Heart left ventricle (tissue), 16 donors: ENCODE data around the gene ADAM21. TPM values are rescaled to one million over a fixed set of nuclear protein-coding genes. Genes with fewer than 3 reads are reported as not detected.
"Not testable (repeated sequence)": the region's sequence is repeated elsewhere in the genome, so short reads cannot be mapped to it uniquely, and the experiment has no call there.

Source experiments
- ATAC-seq, 4 donors: fragments of 200-7000 bp; cut with Tn5 transposase; one replicate each; pipeline ENCODE4 v1.9.1; 2020 to 2022; ENCODE audit warnings: moderate library complexity in 4 of 4, mild to moderate bottlenecking in 3 of 4, moderate number of reproducible peaks in 1 of 4
- DNase-seq, 5 donors: peaks; one replicate each; pipeline ENCODE4 v3.0.0-alpha.2; 2020
- H3K27ac ChIP-seq, 12 donors: fragments of 200-600 bp; sonication (generic) in 4 of 12; one replicate each; pipeline versions ENCODE4 v1.5.0 to v1.8.0; 2016 to 2022; ENCODE audit warnings: mild to moderate bottlenecking in 2 of 12
- H3K27me3 ChIP-seq, 9 donors: fragments of 200-600 bp; sonication (generic) in 2 of 9; one replicate each; pipeline versions ENCODE4 v1.5.1 to v1.8.0; 2016 to 2022; ENCODE audit warnings: mild to moderate bottlenecking in 3 of 9
- H3K36me3 ChIP-seq, 9 donors: fragments of 200-600 bp; sonication (generic) in 2 of 9; one replicate each; pipeline versions ENCODE4 v1.5.0 to v1.8.0; 2018 to 2022; ENCODE audit warnings: mild to moderate bottlenecking in 2 of 9
- H3K4me1 ChIP-seq, 12 donors: fragments of 200-600 bp; sonication (generic) in 4 of 12; one replicate each; pipeline versions ENCODE4 v1.5.0 to v1.8.0; 2016 to 2022; ENCODE audit warnings: mild to moderate bottlenecking in 3 of 12
- H3K4me3 ChIP-seq, 12 donors: fragments of 200-600 bp; sonication (generic) in 4 of 12; one replicate each; pipeline versions ENCODE4 v1.5.0 to v1.8.0; 2017 to 2022; ENCODE audit warnings: mild to moderate bottlenecking in 9 of 12, moderate library complexity in 4 of 12
- H3K9me3 ChIP-seq, 12 donors: fragments of 200-600 bp; sonication (generic) in 4 of 12; one replicate each; pipeline versions ENCODE4 v1.5.0 to v1.8.0; 2016 to 2022; ENCODE audit warnings: mild to moderate bottlenecking in 1 of 12
- POLR2A ChIP-seq, 2 donors: fragments of 450-650 bp; IDR thresholded peaks; one replicate each; pipeline ENCODE4 v1.6.1; 2017; ENCODE audit warnings: antibody characterized with exemption in 2 of 2, mild to moderate bottlenecking in 2 of 2, moderate library complexity in 2 of 2
- WGBS, 4 donors: extraction: QIAGEN DNeasy Blood & Tissue Kit in 2 of 4; methylation state at CpG; one replicate each; pipeline versions ENCODE4 v1.1.5 to v1.1.7; 2013 to 2018; 5-methylcytosine and 5-hydroxymethylcytosine counted together
- intact Hi-C, 10 donors: fragments of 100-400 bp; cut with DNase I; formaldehyde crosslinking; loops; one replicate each; pipeline versions ENCODE4 v1.11.1 to v1.14.2; 2022
- long read RNA-seq, 3 donors: library from polyadenylated mRNA; unstranded; transcript quantifications; one replicate each; pipeline ENCODE4 v2.0.0, GENCODE V29; 2020 to 2021
- polyA plus RNA-seq, 2 donors: library from polyadenylated mRNA; stranded (reverse); fragments of 200-250 nt; gene quantifications; one replicate each; pipeline ENCODE4 v1.2.3, GENCODE V29; 2013
- total RNA-seq, 9 donors: library from RNA; depleted of rRNA in 2 of 9; stranded (reverse); fragments of >200 nt in 2 of 9; fragmentation: NEBNext Ultra II Directional in 3 of 9; extraction: Animal tissue kit (Norgen Biotek cat#: 25700) in 3 of 9; gene quantifications; one replicate each; pipeline versions ENCODE4 v1.1.0 to v1.2.4, GENCODE V29; 2016 to 2023
- TF ChIP-seq, protein P1 (sequence below), 12 donors: fragments of 200-600 bp; sonication (generic) in 4 of 12; IDR thresholded peaks; one replicate each; pipeline versions ENCODE4 v1.5.0 to v1.8.0; 2018 to 2022; ENCODE audit warnings: antibody characterized with exemption in 12 of 12, mild to moderate bottlenecking in 5 of 12
- donor health status: ischemic (EF 13 %, LVEDD 7.1; RV severe dilation, severe dysfunction).
- donor health status: healthy with polysubstance abuse.
- donor health status: DM: no; HTN: yes; CAD: no.
- donor health status: DM: no; HTN: no; CAD: no.
- donor health status: ischemic (EF 25% LVEDD 6.9; RV normal size, moderate dysfunction).
- donor health status: ischemic (EF 25% LVEDD 5.7; RV mildly dilated, moderate dysfunction).
- donor health status: healthy.
- donor health status: DM: yes; HTN: yes; CAD: no.
- donor health status: ischemic (EF 35%, LVEDD 5.7; RV mildly dilated, moderate dysfunction).
- donor health status: nonischemic (EF 11% LVEDD 7.7; RV severe dilation, severe dysfunction).
- donor health status: DM: yes; HTN: yes; CAD: no.
- donor health status: PGD.
- donor health status: ischemic (EF 29% LVEDD 5.4; RV normal size, mild dysfunction).
- donor health status: nonischemic (EF 23%, LVEDD 6.1; RV moderate dilation, normal function).

The ADAM21 gene
- under 1 TPM in 7 of 9 donors, not detected in 2; 0.11 to 0.62 (median 0.19) TPM for total RNA-seq
- polyA plus RNA-seq: under 1 TPM in 1 of 2 donors, not detected in 1; 0.40 TPM
- long read RNA-seq, donor 1: 0 reads
- long read RNA-seq, donor 2: 0 reads
- long read RNA-seq, donor 3, partial matches to known transcripts: 0 of 1 reads
- long read RNA-seq, donor 3, other reads (novel, unspliced or antisense): 1 of 1 reads

DNA sequence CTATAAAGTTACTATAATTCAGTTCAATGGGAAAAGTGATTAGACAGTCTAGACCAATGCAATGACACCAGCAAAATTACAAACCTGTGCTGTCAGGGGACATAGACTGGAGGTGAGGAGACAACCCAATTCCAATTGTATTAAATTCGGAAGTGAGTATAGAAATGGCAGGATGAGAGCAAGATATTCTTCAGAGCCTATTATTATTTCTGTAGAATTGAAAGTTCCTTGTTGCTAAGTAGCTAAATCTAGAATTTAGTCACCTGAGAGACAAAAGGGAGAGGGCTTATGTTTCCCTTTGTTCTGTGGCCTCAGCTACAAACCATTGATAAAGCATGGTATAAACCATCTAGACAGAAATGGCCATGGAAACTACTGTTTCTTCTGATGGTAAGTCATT is at the start of gene ADAM21:
ADAM21 (plus strand) TSS at position 301 of the 400 bp plus-strand sequence. CDS start 5,326 bp downstream, outside the sequence.
- no peak for TF ChIP-seq POLR2A (IDR thresholded peaks at IDR 0.05)
- TF ChIP-seq, protein P1, sequence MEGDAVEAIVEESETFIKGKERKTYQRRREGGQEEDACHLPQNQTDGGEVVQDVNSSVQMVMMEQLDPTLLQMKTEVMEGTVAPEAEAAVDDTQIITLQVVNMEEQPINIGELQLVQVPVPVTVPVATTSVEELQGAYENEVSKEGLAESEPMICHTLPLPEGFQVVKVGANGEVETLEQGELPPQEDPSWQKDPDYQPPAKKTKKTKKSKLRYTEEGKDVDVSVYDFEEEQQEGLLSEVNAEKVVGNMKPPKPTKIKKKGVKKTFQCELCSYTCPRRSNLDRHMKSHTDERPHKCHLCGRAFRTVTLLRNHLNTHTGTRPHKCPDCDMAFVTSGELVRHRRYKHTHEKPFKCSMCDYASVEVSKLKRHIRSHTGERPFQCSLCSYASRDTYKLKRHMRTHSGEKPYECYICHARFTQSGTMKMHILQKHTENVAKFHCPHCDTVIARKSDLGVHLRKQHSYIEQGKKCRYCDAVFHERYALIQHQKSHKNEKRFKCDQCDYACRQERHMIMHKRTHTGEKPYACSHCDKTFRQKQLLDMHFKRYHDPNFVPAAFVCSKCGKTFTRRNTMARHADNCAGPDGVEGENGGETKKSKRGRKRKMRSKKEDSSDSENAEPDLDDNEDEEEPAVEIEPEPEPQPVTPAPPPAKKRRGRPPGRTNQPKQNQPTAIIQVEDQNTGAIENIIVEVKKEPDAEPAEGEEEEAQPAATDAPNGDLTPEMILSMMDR (IDR thresholded peaks at IDR 0.05): no peak
- 91 to 97% (median 96%) methylated on average over 1 of the region's 1 CpG for WGBS, 4 donors
- no peaks in the 10 kb centered on the region for H3K9me3 ChIP-seq
- peaks cover 0 to 12% (median 0%) of the 10 kb centered on the region in 12 donors for H3K4me1 ChIP-seq
- no peaks in the 10 kb centered on the region for H3K27me3 ChIP-seq
- no peak within 1 kb of the TSS for H3K4me3 ChIP-seq
- DNase-seq: no peak
- ATAC-seq: no peak
- intact Hi-C loops: no loop called here
- no peaks in the 10 kb centered on the region for H3K36me3 ChIP-seq
- H3K27ac ChIP-seq: no peak within 1 kb of the TSS

DNA sequence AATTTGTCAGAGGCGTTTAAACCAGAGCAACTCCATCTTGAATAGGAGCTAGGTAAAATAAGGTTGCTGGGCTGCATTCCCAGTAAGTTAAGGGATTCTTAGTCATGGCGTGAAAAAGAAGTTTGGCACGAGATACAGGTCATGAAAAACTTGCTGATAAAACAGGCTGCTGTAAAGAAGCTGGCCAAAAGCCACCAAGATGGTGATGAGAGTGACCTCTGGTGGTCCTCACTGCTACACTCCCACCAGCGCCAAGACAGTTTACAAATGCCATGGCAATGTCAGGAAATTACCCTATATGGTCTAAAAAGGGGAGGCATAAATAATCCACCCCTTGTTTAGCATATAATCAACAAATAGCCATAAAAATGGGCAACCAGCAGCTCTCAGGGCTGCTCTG is 48.6 kb upstream of the ADAM21 start:
- H3K4me3 ChIP-seq, H3K9me3 ChIP-seq, H3K4me1 ChIP-seq, H3K27me3 ChIP-seq, H3K27ac ChIP-seq, intact Hi-C loops, DNase-seq: not testable (repeated sequence)
- peaks cover 0 to 11% (median 0%) of the 10 kb centered on the region in 9 donors for H3K36me3 ChIP-seq
- ATAC-seq: peak in 2 of 4 donors; percentile 33 to 34
- 39 to 47% (median 42%) methylated on average over 4 of the region's 4 CpGs for WGBS, 4 donors

DNA sequence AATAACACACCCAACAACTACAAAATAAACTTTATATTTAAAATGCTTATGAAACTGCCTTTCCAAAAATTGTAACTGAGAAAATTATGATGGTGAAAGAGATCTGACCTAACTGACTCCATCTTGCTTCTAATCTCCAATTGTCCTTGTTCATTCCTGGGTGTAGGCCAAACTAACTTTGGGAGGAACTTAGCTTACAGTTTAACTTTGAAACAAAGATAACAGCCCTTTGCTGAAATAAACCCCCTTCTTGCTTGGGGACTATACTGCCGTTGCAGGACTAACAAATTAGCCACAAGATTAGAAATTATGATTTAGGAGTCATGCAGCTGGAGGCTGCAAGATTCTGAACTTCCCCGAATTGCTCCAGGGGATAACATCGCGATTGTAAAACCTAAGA is 45.8 kb upstream of the ADAM21 start:
- H3K4me3 ChIP-seq, DNase-seq, H3K9me3 ChIP-seq, H3K4me1 ChIP-seq, H3K27ac ChIP-seq, H3K27me3 ChIP-seq, ATAC-seq, intact Hi-C loops: not testable (repeated sequence)
- peaks cover 0 to 11% (median 3%) of the 10 kb centered on the region in 9 donors for H3K36me3 ChIP-seq
- WGBS, 4 donors: 77 to 88% (median 86%) methylated on average over 4 of the region's 4 CpGs

DNA sequence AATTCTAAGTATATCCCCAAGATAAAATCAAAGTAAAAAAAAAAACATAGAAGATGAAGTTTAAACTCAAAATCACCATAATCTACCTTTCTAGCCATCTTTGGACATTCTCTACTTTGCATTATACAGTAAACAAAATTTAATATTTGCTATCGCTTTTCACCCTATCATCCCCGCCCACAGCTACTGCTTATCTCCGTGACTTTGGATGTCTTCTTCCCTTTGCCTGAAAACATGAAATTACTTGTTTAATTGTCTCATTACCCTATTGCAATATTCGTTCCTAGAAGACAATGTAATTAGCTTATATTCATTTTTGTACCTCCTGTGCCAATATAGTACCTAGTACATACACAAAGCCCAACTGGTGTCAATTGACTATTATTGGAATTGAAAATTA is 44.4 kb upstream of the ADAM21 start:
- H3K27me3 ChIP-seq: no peaks in the 10 kb centered on the region
- ATAC-seq: no peak
- peaks cover 0 to 15% (median 0%) of the 10 kb centered on the region in 9 donors for H3K36me3 ChIP-seq
- no peak overlapping the region for H3K27ac ChIP-seq
- TF ChIP-seq, protein P1 (IDR thresholded peaks at IDR 0.05): no peak
- TF ChIP-seq POLR2A (IDR thresholded peaks at IDR 0.05): no peak
- DNase-seq: no peak
- 94 to 96% (median 96%) methylated on average over 4 of the region's 4 CpGs for WGBS, 4 donors
- no peaks in the 10 kb centered on the region for H3K9me3 ChIP-seq
- intact Hi-C loops: no loop called here
- H3K4me3 ChIP-seq: no peak overlapping the region
- H3K4me1 ChIP-seq: peaks cover 0 to 9% (median 2%) of the 10 kb centered on the region in 12 donors

DNA sequence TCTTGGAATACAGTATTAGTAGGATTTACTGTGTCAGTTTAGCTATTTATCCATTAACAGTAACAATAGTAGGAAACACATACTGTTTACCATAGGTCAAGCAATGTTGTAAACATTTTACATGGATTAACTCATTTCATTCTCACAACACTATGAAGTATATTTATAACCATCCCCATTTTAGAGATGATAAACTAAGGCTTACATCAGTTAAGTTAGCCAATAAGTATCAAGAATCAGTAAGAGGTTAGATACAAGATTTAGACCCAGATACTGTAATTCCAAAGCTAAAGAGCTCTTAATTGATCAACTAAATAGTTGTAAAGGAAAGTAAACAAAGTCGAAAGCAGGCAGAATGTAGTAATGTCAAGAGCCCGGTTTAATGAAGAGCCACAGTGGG is 36.2 kb upstream of the ADAM21 start:
- peaks cover 0 to 28% (median 14%) of the 10 kb centered on the region in 12 donors for H3K4me1 ChIP-seq
- no peaks in the 10 kb centered on the region for H3K9me3 ChIP-seq
- 43 to 58% (median 55%) methylated on average over 2 of the region's 2 CpGs for WGBS, 4 donors
- H3K27ac ChIP-seq: no peak overlapping the region
- peaks cover 0 to 24% (median 0%) of the 10 kb centered on the region in 9 donors for H3K36me3 ChIP-seq
- peak overlapping the region in 11 of 12 donors; percentile 43 to 99 (median 78) for H3K4me3 ChIP-seq
- DNase-seq: no peak
- no peak for TF ChIP-seq POLR2A (IDR thresholded peaks at IDR 0.05)
- TF ChIP-seq, protein P1 (IDR thresholded peaks at IDR 0.05): no peak
- no peaks in the 10 kb centered on the region for H3K27me3 ChIP-seq
- ATAC-seq: no peak
- intact Hi-C loops: no loop called here
